K562 (cell line): ENCODE results near the gene RPL7L1. TPM values are rescaled to one million over a fixed set of nuclear protein-coding genes. Genes with fewer than 3 reads are reported as not detected.

Experiments
- ARID1B ChIP-seq: fragments of 450-650 bp; IDR thresholded peaks from 2 replicates; pipeline ENCODE4 v1.6.1; 2016; ENCODE audit warnings: antibody characterized with exemption, mild to moderate bottlenecking, inconsistent platforms
- CBFA2T3 ChIP-seq: fragments of 450-650 bp; IDR thresholded peaks from 2 replicates; pipeline ENCODE4 v1.6.1; 2017
- CXXC5 ChIP-seq: fragments of 250-450 bp; sonication (Bioruptor Pico); IDR thresholded peaks from 2 replicates; pipeline ENCODE4 v1.8.0; 2022; ENCODE audit warnings: inconsistent platforms, mild to moderate bottlenecking, moderate library complexity
- DPF2 ChIP-seq: fragments of 450-650 bp; IDR thresholded peaks from 2 replicates; pipeline ENCODE4 v1.6.1; 2016
- GATA2 ChIP-seq: sonication (generic); formaldehyde crosslinking; IDR thresholded peaks from 2 replicates; pipeline ENCODE4 v1.4.0; 2020; ENCODE audit warnings: mild to moderate bottlenecking, missing genetic modification reagents
- HDAC2 ChIP-seq: fragments of 450-650 bp; IDR thresholded peaks from 2 replicates; pipeline ENCODE4 v1.6.1; 2016; ENCODE audit warnings: mild to moderate bottlenecking
- KDM1A ChIP-seq, 2 experiments: fragments of 450-650 bp; IDR thresholded peaks; 2 replicates each; pipeline ENCODE4 v1.6.1; 2016; ENCODE audit warnings: mild to moderate bottlenecking in 2 of 2
- KLF16 ChIP-seq: IDR thresholded peaks from 2 replicates; pipeline ENCODE4 v1.6.1; 2016; ENCODE audit warnings: antibody characterized with exemption
- L3MBTL2 ChIP-seq: fragments of 450-650 bp; IDR thresholded peaks from 2 replicates; pipeline ENCODE4 v1.6.1; 2016; ENCODE audit warnings: mild to moderate bottlenecking, moderate library complexity
- LEF1 ChIP-seq: fragments of 450-650 bp; IDR thresholded peaks from 2 replicates; pipeline ENCODE4 v1.6.1; 2016; ENCODE audit warnings: mild to moderate bottlenecking
- MBD1 ChIP-seq: fragments of 250-450 bp; sonication (Bioruptor Pico); IDR thresholded peaks from 2 replicates; pipeline ENCODE4 v1.8.0; 2022; ENCODE audit warnings: inconsistent platforms
- MBD2 ChIP-seq: sonication (generic); IDR thresholded peaks from 2 replicates; pipeline ENCODE4 v1.6.1; 2016; ENCODE audit warnings: low read depth, borderline replicate concordance
- MNT ChIP-seq, 2 experiments: fragments of 450-650 bp; conservative IDR thresholded peaks; 2 replicates each; pipeline ENCODE4 v1.6.1; 2017; ENCODE audit warnings: mild to moderate bottlenecking in 2 of 2, moderate library complexity in 2 of 2
- MTA2 ChIP-seq: fragments of 450-650 bp; IDR thresholded peaks from 2 replicates; pipeline ENCODE4 v1.6.1; 2016; ENCODE audit warnings: low read depth
- MTA3 ChIP-seq: fragments of 450-650 bp; formaldehyde crosslinking; IDR thresholded peaks from 2 replicates; pipeline ENCODE4 v1.6.1; 2017; ENCODE audit warnings: mild to moderate bottlenecking, borderline replicate concordance
- NCOR1 ChIP-seq: fragments of 450-650 bp; IDR thresholded peaks from 2 replicates; pipeline ENCODE4 v1.6.1; 2016; ENCODE audit warnings: mild to moderate bottlenecking, moderate library complexity
- NFIC ChIP-seq: fragments of 450-650 bp; IDR thresholded peaks from 2 replicates; pipeline ENCODE4 v1.6.1; 2017; ENCODE audit warnings: mild to moderate bottlenecking, inconsistent platforms
- PTTG1 ChIP-seq: fragments of 450-650 bp; IDR thresholded peaks from 2 replicates; pipeline ENCODE4 v1.6.1; 2016; ENCODE audit warnings: low read depth, mild to moderate bottlenecking, missing genetic modification characterization, missing compliant biosample characterization
- RCOR1 ChIP-seq, 2 experiments: IDR thresholded peaks; 2 replicates each; pipeline ENCODE4 v1.6.1; 2012; ENCODE audit warnings: low read depth in 2 of 2, low read length in 2 of 2, borderline replicate concordance in 1 of 2, improper control_type of control experiment in 1 of 2
- SMARCC2 ChIP-seq: fragments of 450-650 bp; IDR thresholded peaks from 2 replicates; pipeline ENCODE4 v1.6.1; 2017; ENCODE audit warnings: antibody characterized with exemption, moderate library complexity, mild to moderate bottlenecking, low read depth
- SP1 ChIP-seq: sonication (generic); formaldehyde crosslinking; IDR thresholded peaks from 2 replicates; pipeline ENCODE4 v1.8.1; 2022; ENCODE audit warnings: mild to moderate bottlenecking, missing genetic modification reagents
- SPI1 ChIP-seq: IDR thresholded peaks from 2 replicates; pipeline ENCODE4 v1.6.1; 2011; ENCODE audit warnings: low read depth, low read length, control low read depth, borderline replicate concordance
- TBL1XR1 ChIP-seq, 2 experiments: IDR thresholded peaks; 2 replicates each; pipeline ENCODE4 v1.6.1; 2012; ENCODE audit warnings: improper control_type of control experiment in 2 of 2, low read length in 2 of 2, mild to moderate bottlenecking in 1 of 2
- TCF3 ChIP-seq: sonication (generic); formaldehyde crosslinking; IDR thresholded peaks from 2 replicates; pipeline ENCODE4 v1.4.0; 2020; ENCODE audit warnings: mild to moderate bottlenecking, missing genetic modification reagents
- TEAD1 ChIP-seq, 2 experiments: fragments of 450-650 bp in 1 of 2; sonication (generic) in 1 of 2; formaldehyde crosslinking; IDR thresholded peaks; 2 replicates each; pipeline versions ENCODE4 v1.4.0 to v1.8.0; 2020 to 2022; ENCODE audit warnings: mild to moderate bottlenecking in 2 of 2, missing genetic modification reagents in 1 of 2
- ZBTB9 ChIP-seq: fragments of 450-650 bp; formaldehyde crosslinking; IDR thresholded peaks from 2 replicates; pipeline ENCODE4 v1.4.0; 2020; ENCODE audit warnings: mild to moderate bottlenecking, moderate library complexity
- polyA plus RNA-seq, 8 experiments: library from polyadenylated mRNA; depleted of rRNA in 4 of 8; stranded (reverse) in 5 of 8; unstranded in 3 of 8; fragments of >200 nt; fragmentation: Nextera tagmentation in 2 of 8; fragmentation: Illumina TruSeq in 1 of 8; extraction: Ambion mirVana in 2 of 8; extraction: Trizol in 1 of 8; gene quantifications; 2 replicates each; pipeline versions ENCODE4 v1.2.1 to v1.2.3, GENCODE V29; 2011 to 2014; ENCODE audit warnings: inconsistent platforms in 1 of 8, missing spikeins in 1 of 8
- total RNA-seq, 7 experiments: library from RNA; depleted of rRNA in 6 of 7; stranded (reverse); fragments of >200 nt in 6 of 7; fragmentation: Illumina TruSeq in 2 of 7; extraction: Trizol in 2 of 7; gene quantifications; 2 replicates each; pipeline versions ENCODE4 v1.2.1 to v1.2.3, GENCODE V29; 2011 to 2021; ENCODE audit warnings: low replicate concordance in 1 of 7

The RPL7L1 gene
- total and polyA plus RNA-seq, 9 of the 15 experiments (the other 6 are each of a cell fraction or from before 2014, with no cell fraction given), result 129 to 259 (median 164) TPM

GRCh38 chr6:42894041-42894828, 14.8 kb downstream of the RPL7L1 start (continued):
- TF ChIP-seq ZBTB9 (CRISPR knock-in tag) (0 out of 2 replicates have a peak, but pooled peaks have one; percentile 71), TCF3 (CRISPR knock-in tag) (peak; percentile 88), GATA2 (peak; percentile 85), SP1 (CRISPR knock-in tag) (0 out of 2 replicates have a peak, but pooled peaks have one; percentile 11), DPF2 (peak; percentile 59), LEF1 (peak; percentile 55), RCOR1 (IDR thresholded peaks at IDR 0.05; ENCODE audit: borderline replicate concordance in 1 of 2, low read depth in 2 of 2, low read length in 2 of 2) (peak in 1 of 2 experiments; percentile 61; a peak in 1 of 4 replicates), KDM1A (IDR thresholded peaks at IDR 0.05) (peak; percentile 75 to 76; a peak in 3 of 4 replicates), KLF16 (peak; percentile 70), TBL1XR1 (IDR thresholded peaks at IDR 0.05; ENCODE audit: low read length in 2 of 2) (peak in 1 of 2 experiments; percentile 44; a peak in 1 of 4 replicates), L3MBTL2 (0 out of 2 replicates have a peak, but pooled peaks have one; percentile 25), MBD1 (CRISPR knock-in tag) (0 out of 2 replicates have a peak, but pooled peaks have one; percentile 51), CBFA2T3 (peak; percentile 86), MBD2 (0 out of 2 replicates have a peak, but pooled peaks have one; percentile 26), HDAC2 (0 out of 2 replicates have a peak, but pooled peaks have one; percentile 26), MTA2 (peak; percentile 9; the same call in 1 of the 2 replicates), SMARCC2 (0 out of 2 replicates have a peak, but pooled peaks have one; percentile 36), MNT (conservative IDR thresholded peaks at IDR 0.05) (0 out of 4 replicates have a peak, but pooled peaks of 1 of the 2 experiments have one; percentile 36), PTTG1 (tag) (peak; percentile 63; the same call in 1 of the 2 replicates), SPI1 (peak; percentile 81), NFIC (peak; percentile 27; the same call in 1 of the 2 replicates), CXXC5 (CRISPR knock-in tag) (0 out of 2 replicates have a peak, but pooled peaks have one; percentile 23), NCOR1 (peak; percentile 78), MTA3 (peak; percentile 24; the same call in 1 of the 2 replicates), ARID1B (peak; percentile 80), TEAD1 (CRISPR knock-in tag; IDR thresholded peaks at IDR 0.05) (peak; percentile 56 to 67; a peak in 1 of 4 replicates)
